MM.1S (cell line): ENCODE results near the gene SLC44A5.

Experiments used
- DNase-seq: peaks from one replicate; pipeline ENCODE4 v3.0.0-alpha.2; 2015
- H2AFZ ChIP-seq: fragments of 300-600 bp; sonication (generic); 2 replicates; pipeline ENCODE4 v1.6.0; 2016; ENCODE audit warnings: antibody characterized with exemption, low read length
- H3F3A ChIP-seq: fragments of 300-600 bp; sonication (generic); 2 replicates; pipeline ENCODE4 v1.6.1; 2016; ENCODE audit warnings: mild to moderate bottlenecking, antibody characterized with exemption, low read length, moderate library complexity, mixed read lengths; ENCODE audit not compliant: insufficient read depth
- H3K27ac ChIP-seq: fragments of 300-600 bp; sonication (generic); 2 replicates; pipeline ENCODE4 v1.5.1; 2016; ENCODE audit warnings: mild to moderate bottlenecking, low read length
- H3K27me3 ChIP-seq: fragments of 300-600 bp; sonication (generic); replicated peaks from 2 replicates; pipeline ENCODE4 v1.6.0; 2016; ENCODE audit warnings: low read length; ENCODE audit not compliant: insufficient read depth
- H3K36me3 ChIP-seq: fragments of 300-600 bp; sonication (generic); replicated peaks from 2 replicates; pipeline ENCODE4 v1.6.1; 2016; ENCODE audit warnings: mild to moderate bottlenecking, low read length, mixed read lengths; ENCODE audit not compliant: insufficient read depth
- H3K4me1 ChIP-seq: fragments of 300-600 bp; sonication (generic); 2 replicates; pipeline ENCODE4 v1.6.1; 2016; ENCODE audit warnings: low read length, mixed read lengths
- H3K4me2 ChIP-seq: fragments of 300-600 bp; sonication (generic); 2 replicates; pipeline ENCODE4 v1.6.0; 2016; ENCODE audit warnings: low read depth, low read length
- H3K4me3 ChIP-seq: fragments of 300-600 bp; sonication (generic); 2 replicates; pipeline ENCODE4 v1.5.1; 2016; ENCODE audit warnings: low read length, mixed read lengths
- H3K79me2 ChIP-seq: fragments of 300-600 bp; sonication (generic); 2 replicates; pipeline ENCODE4 v1.6.1; 2016; ENCODE audit warnings: mixed run types, low read length, mixed read lengths
- H3K9ac ChIP-seq: fragments of 300-600 bp; sonication (generic); 2 replicates; pipeline ENCODE4 v1.6.1; 2016; ENCODE audit warnings: low read length, mixed read lengths
- H3K9me2 ChIP-seq: fragments of 300-600 bp; sonication (generic); replicated peaks from 2 replicates; pipeline ENCODE4 v1.6.1; 2016; ENCODE audit warnings: mild to moderate bottlenecking, low read length, mixed read lengths; ENCODE audit not compliant: insufficient read depth
- H3K9me3 ChIP-seq: fragments of 300-600 bp; sonication (generic); replicated peaks from 2 replicates; pipeline ENCODE4 v1.6.1; 2016; ENCODE audit warnings: mild to moderate bottlenecking, low read length, mixed read lengths; ENCODE audit not compliant: insufficient read depth
- H4K20me1 ChIP-seq: fragments of 300-600 bp; sonication (generic); 2 replicates; pipeline ENCODE4 v1.6.1; 2016; ENCODE audit warnings: mild to moderate bottlenecking, low read length, moderate library complexity, mixed read lengths; ENCODE audit not compliant: insufficient read depth
- EZH2 ChIP-seq: fragments of 300-600 bp; sonication (generic); optimal IDR thresholded peaks from 2 replicates; pipeline ENCODE3; 2017; ENCODE audit warnings: low read depth, mild to moderate bottlenecking, antibody characterized with exemption, low read length, mixed read lengths
- EZH2phosphoT487 ChIP-seq: fragments of 300-600 bp; sonication (generic); IDR thresholded peaks from 2 replicates; pipeline ENCODE4 v1.6.1; 2018; ENCODE audit warnings: antibody characterized with exemption, low read length
- TF ChIP-seq, protein P1 (sequence below): fragments of 300-600 bp; sonication (generic); IDR thresholded peaks from 2 replicates; pipeline ENCODE4 v1.5.1; 2016; ENCODE audit warnings: antibody characterized with exemption, low read length, mixed read lengths

Gene SLC44A5

DNA sequence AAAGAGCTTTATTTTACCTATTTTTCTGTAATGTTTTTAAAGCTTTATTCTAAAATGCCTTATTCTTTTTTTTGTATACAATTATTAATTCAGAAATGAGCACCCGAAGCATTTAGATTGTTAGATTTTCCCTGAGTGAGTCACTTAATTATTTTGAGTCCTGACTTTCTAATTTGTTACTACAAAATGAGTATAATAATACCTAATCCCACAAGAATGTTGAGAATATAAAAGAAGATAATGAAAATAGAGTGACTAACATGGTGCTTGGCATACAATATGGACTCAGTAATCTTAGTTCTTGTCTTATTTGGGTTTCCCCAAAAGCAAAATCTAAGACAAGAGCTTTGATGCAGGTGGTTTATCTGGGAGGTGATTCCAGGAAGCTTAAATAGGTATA lies 334.5 kb downstream of the SLC44A5 start:
- H3K79me2 ChIP-seq = no peaks in the 10 kb centered on the region
- H3K27me3 ChIP-seq = no peaks in the 10 kb centered on the region
- no peak overlapping the region for H3K27ac ChIP-seq
- H3K9me3 ChIP-seq = no peaks in the 10 kb centered on the region
- no peaks in the 10 kb centered on the region for H3K4me1 ChIP-seq
- TF ChIP-seq EZH2phosphoT487 (no peak), EZH2 (no peak)
- TF ChIP-seq, protein P1, sequence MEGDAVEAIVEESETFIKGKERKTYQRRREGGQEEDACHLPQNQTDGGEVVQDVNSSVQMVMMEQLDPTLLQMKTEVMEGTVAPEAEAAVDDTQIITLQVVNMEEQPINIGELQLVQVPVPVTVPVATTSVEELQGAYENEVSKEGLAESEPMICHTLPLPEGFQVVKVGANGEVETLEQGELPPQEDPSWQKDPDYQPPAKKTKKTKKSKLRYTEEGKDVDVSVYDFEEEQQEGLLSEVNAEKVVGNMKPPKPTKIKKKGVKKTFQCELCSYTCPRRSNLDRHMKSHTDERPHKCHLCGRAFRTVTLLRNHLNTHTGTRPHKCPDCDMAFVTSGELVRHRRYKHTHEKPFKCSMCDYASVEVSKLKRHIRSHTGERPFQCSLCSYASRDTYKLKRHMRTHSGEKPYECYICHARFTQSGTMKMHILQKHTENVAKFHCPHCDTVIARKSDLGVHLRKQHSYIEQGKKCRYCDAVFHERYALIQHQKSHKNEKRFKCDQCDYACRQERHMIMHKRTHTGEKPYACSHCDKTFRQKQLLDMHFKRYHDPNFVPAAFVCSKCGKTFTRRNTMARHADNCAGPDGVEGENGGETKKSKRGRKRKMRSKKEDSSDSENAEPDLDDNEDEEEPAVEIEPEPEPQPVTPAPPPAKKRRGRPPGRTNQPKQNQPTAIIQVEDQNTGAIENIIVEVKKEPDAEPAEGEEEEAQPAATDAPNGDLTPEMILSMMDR = no peak
- H3K4me3 ChIP-seq = no peak overlapping the region
- no peak overlapping the region for H2AFZ ChIP-seq
- H3K36me3 ChIP-seq = no peaks in the 10 kb centered on the region
- no peak overlapping the region for H3K4me2 ChIP-seq
- H4K20me1 ChIP-seq = no peaks in the 10 kb centered on the region
- DNase-seq = no peak
- H3F3A ChIP-seq = no peaks in the 10 kb centered on the region
- H3K9ac ChIP-seq = no peak overlapping the region
- no peaks in the 10 kb centered on the region for H3K9me2 ChIP-seq

DNA sequence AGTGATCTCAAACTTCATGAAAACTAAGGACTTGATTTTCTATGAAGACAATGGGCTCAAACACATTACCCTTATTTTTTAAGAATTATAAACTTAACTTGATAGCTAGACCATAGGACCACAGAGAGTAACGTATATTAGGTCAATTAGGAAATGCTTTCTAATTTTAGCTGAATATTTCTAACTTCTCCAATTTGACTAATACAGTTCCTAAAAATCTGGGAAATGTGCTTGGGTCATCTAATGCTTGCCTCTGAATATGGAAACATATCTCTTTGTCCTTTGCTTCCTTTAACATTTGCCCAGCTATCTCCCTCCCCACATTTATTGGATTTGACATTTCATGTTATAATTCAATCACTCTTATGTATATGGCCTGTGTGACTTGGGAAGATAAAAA lies 335.3 kb downstream of the SLC44A5 start:
- no peak for DNase-seq
- Histone ChIP-seq H3K79me2 (no peaks in the 10 kb centered on the region), H3K27ac (no peak overlapping the region), H3K9ac (no peak overlapping the region), H3K4me2 (no peak overlapping the region), H3K4me1 (no peaks in the 10 kb centered on the region), H3K27me3 (no peaks in the 10 kb centered on the region), H2AFZ (no peak overlapping the region), H3F3A (no peaks in the 10 kb centered on the region), H3K36me3 (no peaks in the 10 kb centered on the region), H4K20me1 (no peaks in the 10 kb centered on the region), H3K9me2 (no peaks in the 10 kb centered on the region), H3K4me3 (no peak overlapping the region), H3K9me3 (no peaks in the 10 kb centered on the region)
- TF ChIP-seq, protein P1 = no peak
- TF ChIP-seq EZH2 (no peak), EZH2phosphoT487 (no peak)

DNA sequence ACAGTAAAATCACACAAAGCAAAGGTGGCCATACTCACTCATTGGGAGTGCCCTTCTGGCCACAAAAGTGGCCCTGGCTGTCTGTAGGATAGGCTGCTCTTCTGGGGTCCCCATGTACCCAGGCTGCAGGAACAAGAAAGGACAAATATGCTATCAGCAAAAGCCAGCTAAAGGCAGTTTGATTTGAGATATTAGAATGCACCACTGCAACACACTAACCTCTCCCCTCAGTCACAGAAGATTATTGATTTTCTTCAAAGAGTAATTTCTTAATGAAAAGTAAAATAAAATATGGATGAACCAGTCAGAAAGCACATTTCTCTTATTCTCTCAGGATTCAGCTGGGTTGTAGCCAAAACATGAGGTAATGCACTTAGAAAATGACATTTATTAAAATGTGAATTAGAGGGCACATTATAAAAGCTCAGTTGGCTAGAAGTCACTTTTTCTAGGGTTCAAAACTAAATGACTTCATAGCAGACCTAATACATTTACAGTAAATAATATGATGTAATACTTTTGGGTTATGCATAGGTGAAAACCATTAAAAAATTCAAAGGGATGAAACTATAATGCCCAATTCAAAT lies 335.9 kb downstream of the SLC44A5 start:
- Histone ChIP-seq H3K9ac (no peak overlapping the region), H2AFZ (no peak overlapping the region), H3K36me3 (no peaks in the 10 kb centered on the region), H3K4me1 (no peaks in the 10 kb centered on the region), H3K27ac (no peak overlapping the region), H3K4me3 (no peak overlapping the region), H3K9me3 (no peaks in the 10 kb centered on the region), H3F3A (no peaks in the 10 kb centered on the region), H3K4me2 (no peak overlapping the region), H3K9me2 (no peaks in the 10 kb centered on the region), H3K79me2 (no peaks in the 10 kb centered on the region), H3K27me3 (no peaks in the 10 kb centered on the region), H4K20me1 (no peaks in the 10 kb centered on the region)
- DNase-seq = no peak
- TF ChIP-seq EZH2phosphoT487 = no peak
- TF ChIP-seq, protein P1 = no peak
- TF ChIP-seq EZH2 = no peak
